Keratinocyte (primary cell): Measurements from ENCODE around the gene RECK.

Experiments
- EZH2 ChIP-seq: IDR thresholded peaks from one replicate; pipeline ENCODE4 v1.6.1; 2012; ENCODE audit warnings: inconsistent platforms, mild to moderate bottlenecking, low read length, moderate library complexity
- TF ChIP-seq, protein P1 (sequence below), 3 experiments: IDR thresholded peaks in 1 of 3; conservative IDR thresholded peaks in 1 of 3; optimal IDR thresholded peaks in 1 of 3; 2 replicates in 2 of 3; 3 replicates in 1 of 3; pipeline versions ENCODE3 to v1.5.1; 2011; ENCODE audit warnings: low read length in 3 of 3, mild to moderate bottlenecking in 3 of 3, moderate library complexity in 2 of 3, control low read depth in 1 of 3, inconsistent platforms in 1 of 3; ENCODE audit not compliant: insufficient read depth in 2 of 3; ENCODE audit errors: extremely low read depth in 1 of 3

DNA sequence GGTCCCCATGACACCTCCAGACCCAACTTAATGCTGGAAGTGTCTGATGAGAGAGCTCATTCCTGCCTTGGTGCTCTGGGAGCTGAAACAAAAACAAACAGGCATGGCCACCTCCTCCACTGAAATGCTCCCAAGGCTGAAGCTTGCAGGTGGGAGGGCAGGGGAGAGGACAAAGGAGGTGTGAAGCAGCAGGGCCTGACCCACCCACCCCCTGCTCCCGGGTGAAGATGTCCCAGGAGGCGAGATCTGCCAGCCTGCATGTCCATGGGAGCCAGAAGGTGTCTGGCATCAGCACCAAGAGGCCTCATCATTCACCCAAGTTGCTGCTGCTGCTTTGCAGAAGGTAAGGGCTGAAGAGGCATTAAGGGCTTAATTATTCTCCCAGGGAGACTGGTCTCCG lies 128.3 kb downstream of the RECK start:
- TF ChIP-seq, protein P1, sequence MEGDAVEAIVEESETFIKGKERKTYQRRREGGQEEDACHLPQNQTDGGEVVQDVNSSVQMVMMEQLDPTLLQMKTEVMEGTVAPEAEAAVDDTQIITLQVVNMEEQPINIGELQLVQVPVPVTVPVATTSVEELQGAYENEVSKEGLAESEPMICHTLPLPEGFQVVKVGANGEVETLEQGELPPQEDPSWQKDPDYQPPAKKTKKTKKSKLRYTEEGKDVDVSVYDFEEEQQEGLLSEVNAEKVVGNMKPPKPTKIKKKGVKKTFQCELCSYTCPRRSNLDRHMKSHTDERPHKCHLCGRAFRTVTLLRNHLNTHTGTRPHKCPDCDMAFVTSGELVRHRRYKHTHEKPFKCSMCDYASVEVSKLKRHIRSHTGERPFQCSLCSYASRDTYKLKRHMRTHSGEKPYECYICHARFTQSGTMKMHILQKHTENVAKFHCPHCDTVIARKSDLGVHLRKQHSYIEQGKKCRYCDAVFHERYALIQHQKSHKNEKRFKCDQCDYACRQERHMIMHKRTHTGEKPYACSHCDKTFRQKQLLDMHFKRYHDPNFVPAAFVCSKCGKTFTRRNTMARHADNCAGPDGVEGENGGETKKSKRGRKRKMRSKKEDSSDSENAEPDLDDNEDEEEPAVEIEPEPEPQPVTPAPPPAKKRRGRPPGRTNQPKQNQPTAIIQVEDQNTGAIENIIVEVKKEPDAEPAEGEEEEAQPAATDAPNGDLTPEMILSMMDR (optimal IDR thresholded peaks at IDR 0.05 in 1 of 3, IDR thresholded peaks at IDR 0.05 in 1 of 3, conservative IDR thresholded peaks at IDR 0.05 in 1 of 3; ENCODE audit: extremely low read depth in 1 of 3, insufficient read depth in 2 of 3, low read length in 3 of 3): no peak
- no peak for TF ChIP-seq EZH2
